ENCODE measurements around the gene SYT3. TPM values are rescaled to one million over a fixed set of nuclear protein-coding genes. Genes with fewer than 3 reads are reported as not detected.
"Not testable (repeated sequence)": the region's sequence is repeated elsewhere in the genome, so short reads cannot be mapped to it uniquely, and the experiment has no call there.

The SYT3 gene
- total RNA-seq, 4 donors from 2014 or later: 1.2 TPM; not detected in 3

GRCh38 chr19:50602496-50602895 is 37.2 kb downstream of the SYT3 start:
- Histone ChIP-seq H3K9me3 (no peaks in the 10 kb centered on the region), H3K4me3 (no peak overlapping the region), H3K36me3 (no peaks in the 10 kb centered on the region), H3K27me3 (no peaks in the 10 kb centered on the region), H3K4me1 (no peaks in the 10 kb centered on the region), H3K27ac (no peak overlapping the region)
- DNase-seq: no peak
- TF ChIP-seq CTCF (IDR thresholded peaks at IDR 0.05) (no peak), POLR2A (IDR thresholded peaks at IDR 0.05) (no peak)

GRCh38 chr19:50602089-50602422 is 37.6 kb downstream of the SYT3 start:
- H3K27ac ChIP-seq: no peak overlapping the region
- no peaks in the 10 kb centered on the region for H3K36me3 ChIP-seq
- H3K27me3 ChIP-seq: no peaks in the 10 kb centered on the region
- no peaks in the 10 kb centered on the region for H3K9me3 ChIP-seq
- no peaks in the 10 kb centered on the region for H3K4me1 ChIP-seq
- no peak for TF ChIP-seq CTCF (IDR thresholded peaks at IDR 0.05)
- no peak for TF ChIP-seq POLR2A (IDR thresholded peaks at IDR 0.05)
- DNase-seq: no peak
- no peak overlapping the region for H3K4me3 ChIP-seq

GRCh38 chr19:50601407-50602088 is 38.1 kb downstream of the SYT3 start:
- no peaks in the 10 kb centered on the region for H3K36me3 ChIP-seq
- H3K27ac ChIP-seq: no peak overlapping the region
- H3K27me3 ChIP-seq: no peaks in the 10 kb centered on the region
- H3K9me3 ChIP-seq: no peaks in the 10 kb centered on the region
- no peak for DNase-seq
- no peaks in the 10 kb centered on the region for H3K4me1 ChIP-seq
- TF ChIP-seq POLR2A (IDR thresholded peaks at IDR 0.05) (no peak), CTCF (IDR thresholded peaks at IDR 0.05) (no peak)
- H3K4me3 ChIP-seq: no peak overlapping the region

- H3K36me3 ChIP-seq: no peaks in the 10 kb centered on the region
- no peak overlapping the region for H3K27ac ChIP-seq
- no peaks in the 10 kb centered on the region for H3K27me3 ChIP-seq
- H3K4me3 ChIP-seq: no peak overlapping the region
- no peak for DNase-seq
- H3K4me1 ChIP-seq: no peaks in the 10 kb centered on the region
- TF ChIP-seq POLR2A (IDR thresholded peaks at IDR 0.05) (no peak), CTCF (IDR thresholded peaks at IDR 0.05) (no peak)
- H3K9me3 ChIP-seq: no peaks in the 10 kb centered on the region
These were observed 40.3 kb downstream of the SYT3 start for GRCh38 chr19:50599427-50599826.

GRCh38 chr19:50590191-50590590 is 49.5 kb downstream of the SYT3 start:
- Histone ChIP-seq H3K27ac (no peak overlapping the region), H3K36me3 (no peaks in the 10 kb centered on the region), H3K4me1 (no peaks in the 10 kb centered on the region), H3K9me3 (no peaks in the 10 kb centered on the region), H3K27me3 (no peaks in the 10 kb centered on the region), H3K4me3 (no peak overlapping the region)
- no peak for DNase-seq
- TF ChIP-seq POLR2A (IDR thresholded peaks at IDR 0.05): no peak
- TF ChIP-seq CTCF (IDR thresholded peaks at IDR 0.05): no peak

GRCh38 chr19:50581795-50582660 is 57.7 kb downstream of the SYT3 start:
- not testable (repeated sequence) for H3K36me3 ChIP-seq, H3K4me1 ChIP-seq, H3K27ac ChIP-seq, DNase-seq, H3K4me3 ChIP-seq, H3K27me3 ChIP-seq, H3K9me3 ChIP-seq

Data from Peyer's patch (tissue), 4 donors.